Glomerular endothelial cell (primary cell): ENCODE results near the gene C12orf42. TPM values are rescaled to one million over a fixed set of nuclear protein-coding genes. Genes with fewer than 3 reads are reported as not detected.

Source experiments
- DNase-seq: peaks from one replicate; pipeline ENCODE4 v3.0.0-alpha.2; 2011; ENCODE audit warnings: low read depth, low spot score; ENCODE audit errors: extremely low read depth
- total RNA-seq: library from RNA; depleted of rRNA; stranded (reverse); fragments of >200 nt; gene quantifications from 2 replicates; pipeline ENCODE4 v1.2.3, GENCODE V29; 2015

The C12orf42 gene
- total RNA-seq, 1 donor from 2014 or later = not detected

- DNase-seq = no peak
Observed at GRCh38 chr12:103273645-103274044, 222.1 kb downstream of the C12orf42 start.

GRCh38 chr12:103272949-103273348 lies 222.8 kb downstream of the C12orf42 start:
- no peak for DNase-seq

- no peak for DNase-seq
Observed at GRCh38 chr12:103269946-103270345, 225.8 kb downstream of the C12orf42 start.

GRCh38 chr12:103268831-103269514 lies 226.8 kb downstream of the C12orf42 start:
- DNase-seq = no peak

GRCh38 chr12:103257763-103258162 lies 238.0 kb downstream of the C12orf42 start:
- DNase-seq = no peak

Other genes starting within 250 kb of the C12orf42 start
- gene STAB2, start 91.3 kb upstream of the C12orf42 start, total RNA-seq = 0.10 and 0.12 TPM in 2 replicates